ENCODE results near the gene PCCB.
"Not testable (repeated sequence)": the region's sequence is repeated elsewhere in the genome, so short reads cannot be mapped to it uniquely, and the experiment has no call there.

PCCB gene

GRCh38 chr3:136250059-136250902 is at the start of gene PCCB:
PCCB (plus strand) TSS chr3:136250340; CDS start chr3:136250376, 36 bp downstream.
- in situ Hi-C loops (cut with HindIII; ENCODE audit: low sequenced_read_pairs): no loop called here

- in situ Hi-C loops (cut with HindIII; ENCODE audit: low sequenced_read_pairs): loop anchor here (5.0 kb wide), 2 partner anchors 50 to 65 kb away; no protein-coding TSS in a partner anchor
Observed at GRCh38 chr3:136207489-136208115, 42.5 kb upstream of the PCCB start.

GRCh38 chr3:136209921-136210320 is 40.2 kb upstream of the PCCB start:
- in situ Hi-C loops (cut with HindIII; ENCODE audit: low sequenced_read_pairs): loop anchor here (5.0 kb wide), 2 partner anchors 47 to 68 kb away; no protein-coding TSS in a partner anchor

GRCh38 chr3:136211547-136211946 is 38.6 kb upstream of the PCCB start:
- in situ Hi-C loops (cut with HindIII; ENCODE audit: low sequenced_read_pairs): no loop called here

- in situ Hi-C loops (cut with HindIII; ENCODE audit: low sequenced_read_pairs): not testable (repeated sequence)
Observed at GRCh38 chr3:136222746-136223145, 27.4 kb upstream of the PCCB start.

GRCh38 chr3:136232413-136232812 is 17.7 kb upstream of the PCCB start:
- in situ Hi-C loops (cut with HindIII; ENCODE audit: low sequenced_read_pairs): no loop called here

- in situ Hi-C loops (cut with HindIII; ENCODE audit: low sequenced_read_pairs): no loop called here
Observed at GRCh38 chr3:136235545-136235944, 14.6 kb upstream of the PCCB start.

- in situ Hi-C loops (cut with HindIII; ENCODE audit: low sequenced_read_pairs): no loop called here
Observed at GRCh38 chr3:136236109-136236508, 14.0 kb upstream of the PCCB start.

- in situ Hi-C loops (cut with HindIII; ENCODE audit: low sequenced_read_pairs): no loop called here
Observed at GRCh38 chr3:136237103-136237502, 13.0 kb upstream of the PCCB start.

- in situ Hi-C loops (cut with HindIII; ENCODE audit: low sequenced_read_pairs): no loop called here
Observed at GRCh38 chr3:136237961-136238649, 12.0 kb upstream of the PCCB start.

- in situ Hi-C loops (cut with HindIII; ENCODE audit: low sequenced_read_pairs): no loop called here
Observed at GRCh38 chr3:136239094-136239493, 11.0 kb upstream of the PCCB start.

GRCh38 chr3:136245691-136246090 is 4.4 kb upstream of the PCCB start:
- in situ Hi-C loops (cut with HindIII; ENCODE audit: low sequenced_read_pairs): no loop called here

- in situ Hi-C loops (cut with HindIII; ENCODE audit: low sequenced_read_pairs): no loop called here
Observed at GRCh38 chr3:136247436-136247835, 2.7 kb upstream of the PCCB start.

- in situ Hi-C loops (cut with HindIII; ENCODE audit: low sequenced_read_pairs): no loop called here
Observed at GRCh38 chr3:136247855-136248590, 2.1 kb upstream of the PCCB start.

GRCh38 chr3:136249091-136249490 is 1.0 kb upstream of the PCCB start:
- in situ Hi-C loops (cut with HindIII; ENCODE audit: low sequenced_read_pairs): no loop called here

GRCh38 chr3:136249593-136249992 is 547 bp upstream of the PCCB start:
- in situ Hi-C loops (cut with HindIII; ENCODE audit: low sequenced_read_pairs): no loop called here

GRCh38 chr3:136250903-136251460 is 842 bp downstream of the PCCB start:
- in situ Hi-C loops (cut with HindIII; ENCODE audit: low sequenced_read_pairs): no loop called here

- in situ Hi-C loops (cut with HindIII; ENCODE audit: low sequenced_read_pairs): no loop called here
Observed at GRCh38 chr3:136251511-136251910, 1.4 kb downstream of the PCCB start.

GRCh38 chr3:136255672-136256406 is 5.7 kb downstream of the PCCB start:
- in situ Hi-C loops (cut with HindIII; ENCODE audit: low sequenced_read_pairs): loop anchor here (5.0 kb wide), 1 partner anchor 49 kb away; no protein-coding TSS in a partner anchor

- in situ Hi-C loops (cut with HindIII; ENCODE audit: low sequenced_read_pairs): loop anchor here (5.0 kb wide), 1 partner anchor 51 kb away; no protein-coding TSS in a partner anchor
Observed at GRCh38 chr3:136258199-136258598, 8.1 kb downstream of the PCCB start.

Measured in endothelial cell of hepatic sinusoid (primary cell).